ENCODE results near the gene PACSIN1. TPM values are rescaled to one million over a fixed set of nuclear protein-coding genes. Genes with fewer than 3 reads are reported as not detected.

Gene PACSIN1
- total and polyA plus RNA-seq, 2 of the 4 experiments (the other 2 are of a cell fraction) = 0.02 TPM; not detected in 1

- Histone ChIP-seq H3K27ac (ENCODE audit: insufficient read depth, low read length) (no peak overlapping the region), H2BK120ac (ENCODE audit: low read depth, low read length) (no peak overlapping the region), H3K36me3 (ENCODE audit: control insufficient read depth, insufficient read depth, low read length) (peaks cover 60% of the 10 kb centered on the region), H3K56ac (ENCODE audit: extremely low read depth, insufficient read depth, low read length) (no peak overlapping the region), H3K4me1 (ENCODE audit: control insufficient read depth, insufficient read depth, low read length) (no peaks in the 10 kb centered on the region), H4K5ac (ENCODE audit: low read depth, low read length) (no peak overlapping the region), H2BK20ac (ENCODE audit: low read depth, low read length) (no peak overlapping the region), H3K18ac (ENCODE audit: low read depth, low read length) (no peak overlapping the region), H2BK5ac (ENCODE audit: low read depth, low read length, poor library complexity, severe bottlenecking) (no peak overlapping the region), H4K8ac (ENCODE audit: low read depth in 2 of 2, low read length in 2 of 2) (no peak overlapping the region; a peak in 1 of 4 replicates), H2BK15ac (ENCODE audit: low read depth, low read length) (no peak overlapping the region), H3K9me1 (ENCODE audit: insufficient read depth, low read length) (0 out of 2 replicates have a peak, but pooled peaks cover 4% of the 10 kb centered on the region), H4K20me1 (ENCODE audit: insufficient read depth, low read length) (peaks cover 59% of the 10 kb centered on the region), H3K4ac (ENCODE audit: low read depth, low read length) (no peak overlapping the region), H3K9ac (ENCODE audit: low read depth, low read length) (no peak overlapping the region), H3K14ac (replicated peaks; ENCODE audit: low read depth, low read length) (no peak overlapping the region), H4K91ac (ENCODE audit: insufficient read depth, low read depth, low read length) (no peak overlapping the region), H2AFZ (replicated peaks; ENCODE audit: low read length, poor library complexity) (no peak overlapping the region), H2AK5ac (ENCODE audit: low read depth, low read length) (no peak overlapping the region), H3K4me3 (ENCODE audit: insufficient read depth, low read depth, low read length) (no peak overlapping the region), H3K23ac (ENCODE audit: low read depth, low read length) (no peak overlapping the region), H3K79me1 (ENCODE audit: low read depth in 1 of 2, low read length in 2 of 2) (peaks cover 34 to 59% of the 10 kb centered on the region in 2 experiments), H3K27me3 (ENCODE audit: control insufficient read depth, insufficient read depth, low read length) (no peaks in the 10 kb centered on the region), H3K9me3 (ENCODE audit: control insufficient read depth, insufficient read depth, low read length) (no peaks in the 10 kb centered on the region), H3K4me2 (ENCODE audit: low read depth, low read length) (no peak overlapping the region), H2AK9ac (replicated peaks; ENCODE audit: low read depth, low read length, poor library complexity) (no peak overlapping the region)
- 96% methylated on average over 4 of the region's 5 CpGs; no CpG with 5 or more reads in 1 of the 2 experiments for WGBS, 2 experiments (ENCODE audit: extremely low coverage in 2 of 2, insufficient read length in 1 of 2)
- BruUV-seq (replicated peaks) = no TSS peak
- in situ Hi-C loops (cut with MboI; ENCODE audit: low sequenced_read_pairs) (no loop called here), dilution Hi-C loops (cut with HindIII; ENCODE audit: low sequenced_read_pairs, unreplicated experiment) (no loop called here), intact Hi-C loops (cut with micrococcal nuclease) (loop anchor here (5.0 kb wide), 1 partner anchor 189 kb away; no protein-coding TSS in a partner anchor)
- TF ChIP-seq CHD1 (IDR thresholded peaks at IDR 0.05; ENCODE audit: low read depth, low read length) (no peak), CEBPB (IDR thresholded peaks at IDR 0.05; ENCODE audit: low read depth, low read length) (no peak), RAD21 (IDR thresholded peaks at IDR 0.05; ENCODE audit: low read length) (no peak), SMC3 (IDR thresholded peaks at IDR 0.05; ENCODE audit: low read depth, low read length) (no peak), RFX5 (IDR thresholded peaks at IDR 0.05; ENCODE audit: low read depth, low read length) (no peak), BHLHE40 (IDR thresholded peaks at IDR 0.05; ENCODE audit: low read depth, low read length) (no peak), RCOR1 (IDR thresholded peaks at IDR 0.05; ENCODE audit: insufficient replicate concordance, low read length) (no peak)
- CTCF ChIA-PET = no interaction called here
- no peak for DNase-seq
- POLR2A ChIA-PET (ENCODE audit: unreplicated experiment) = no interaction called here
- ATAC-seq (ENCODE audit: low read depth) = no peak
Observed at GRCh38 chr6:34418367-34418766, 47.5 kb upstream of the PACSIN1 start.
